ENCODE results near the gene PSRC1.
"Not testable (repeated sequence)": the region's sequence is repeated elsewhere in the genome, so short reads cannot be mapped to it uniquely, and the experiment has no call there.

Gene PSRC1

DNA sequence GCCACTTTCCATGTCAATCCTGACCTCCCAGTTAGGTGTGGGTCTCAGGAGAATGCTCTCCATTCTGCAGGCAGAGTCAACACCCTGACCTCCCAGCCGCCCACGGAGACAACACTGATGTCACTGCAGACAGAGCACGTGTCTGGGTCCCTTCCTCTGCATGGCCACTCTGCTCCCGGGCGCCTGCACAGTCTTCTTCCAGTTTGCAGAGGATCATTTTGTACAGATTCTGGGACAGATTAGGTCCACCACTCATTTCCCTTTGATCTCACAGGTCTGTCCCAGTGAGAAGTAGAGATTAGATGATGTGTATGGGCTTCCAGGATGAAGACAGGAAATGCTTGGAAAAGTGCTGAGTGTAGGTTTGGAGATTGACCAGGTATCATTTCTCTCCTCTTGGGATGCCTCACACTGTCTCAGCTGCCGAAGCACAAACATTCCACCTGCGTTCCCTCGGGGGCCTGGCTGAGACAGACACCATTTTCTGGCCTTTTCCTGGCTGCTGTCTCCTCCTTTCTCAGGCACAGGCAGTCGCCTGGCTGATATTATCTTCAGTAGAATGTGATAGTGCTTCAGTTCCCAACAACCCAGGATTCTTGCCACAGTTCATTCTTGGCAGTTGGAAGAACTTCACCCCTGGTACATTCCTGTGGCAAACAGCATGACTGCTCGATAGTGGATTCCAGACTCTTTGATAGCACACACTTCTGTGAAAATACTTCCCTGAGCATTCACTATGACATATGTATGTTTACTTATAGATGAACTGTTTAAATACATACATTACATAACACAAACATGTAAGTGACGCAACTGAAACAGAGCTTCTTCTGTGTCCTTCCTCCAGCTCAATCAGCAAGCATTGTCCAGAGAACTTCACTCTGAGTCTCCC lies 16.0 kb upstream of the PSRC1 start:
- DNase-seq (ENCODE audit: insufficient read length, low spot score) (no peak), FAIRE-seq (no peak)

DNA sequence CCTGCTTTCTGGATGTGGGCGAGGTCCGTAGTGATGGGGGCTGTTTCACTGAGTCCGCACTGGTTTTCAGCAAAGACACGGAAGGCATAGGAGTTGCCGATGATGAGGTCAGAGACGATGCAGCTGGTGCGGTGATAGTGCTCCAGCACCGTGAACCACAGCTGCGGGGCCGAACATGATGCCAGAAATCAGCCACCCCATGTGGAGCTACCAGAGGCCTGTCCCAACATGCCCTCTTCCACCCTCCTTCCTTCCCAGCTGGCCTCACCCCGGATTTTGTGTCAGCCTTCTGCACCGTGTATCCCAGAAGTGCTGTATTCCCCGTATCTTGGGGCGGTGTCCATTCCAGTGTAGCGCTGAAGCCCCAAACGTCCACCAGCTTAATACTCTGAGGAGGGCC lies 13.8 kb upstream of the PSRC1 start:
- DNase-seq (ENCODE audit: insufficient read length, low spot score) (no peak), FAIRE-seq (no peak)

DNA sequence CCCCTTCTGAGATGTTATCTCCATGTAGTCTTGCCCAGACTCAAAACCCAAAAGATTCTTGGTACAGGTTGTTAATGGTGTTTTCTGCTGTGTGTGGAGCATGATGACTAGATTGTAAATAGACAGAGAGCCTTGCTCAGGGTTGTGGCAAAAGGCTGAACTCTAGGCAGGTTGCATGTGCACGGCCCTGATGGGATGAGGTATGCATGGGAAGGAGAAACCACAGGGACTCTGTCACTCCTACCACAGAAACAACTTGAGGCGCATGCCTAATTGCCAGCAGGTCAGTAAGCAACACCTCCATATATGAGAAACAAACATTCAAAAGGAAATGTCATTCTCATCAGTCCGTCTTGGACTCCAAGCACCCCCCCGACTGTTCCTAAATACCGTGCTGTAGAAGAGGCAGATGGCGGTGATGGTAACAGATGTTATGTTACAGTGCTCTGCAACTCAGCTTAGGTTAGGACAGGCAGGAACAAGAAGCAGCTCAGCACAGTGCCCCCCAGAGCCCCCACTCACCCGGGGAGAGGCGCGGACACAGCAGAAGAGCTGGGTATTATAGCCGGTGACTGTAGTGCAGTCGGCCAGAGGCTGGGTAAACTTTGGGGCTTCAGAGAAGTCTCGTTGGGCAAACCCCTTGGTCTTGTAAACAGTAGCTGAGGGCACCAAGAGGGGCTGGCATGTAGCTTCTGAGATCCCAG lies 12.9 kb upstream of the PSRC1 start:
- FAIRE-seq, result no peak

DNA sequence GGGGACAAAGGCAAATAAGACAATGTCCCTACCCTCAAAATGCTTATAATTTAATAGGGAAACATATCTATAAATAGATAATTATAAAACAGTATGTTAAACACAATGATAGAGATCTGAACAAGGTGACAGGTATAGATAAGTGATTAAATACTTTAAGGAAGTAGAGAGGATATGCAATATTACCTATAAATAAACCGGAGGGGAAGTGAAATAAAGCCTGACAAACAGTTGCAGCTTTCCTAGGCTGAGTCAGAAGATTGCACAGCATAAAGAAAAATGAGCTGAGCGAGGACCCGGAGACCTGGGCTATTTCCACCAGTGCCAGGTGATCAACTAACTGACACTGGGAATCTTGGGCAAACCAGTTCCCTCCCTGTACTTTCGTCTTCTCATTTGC lies 11.5 kb upstream of the PSRC1 start:
- FAIRE-seq, result no peak

More for the DNA sequence above, 12.9 kb upstream of the PSRC1 start:
- DNase-seq (ENCODE audit: insufficient read length, low spot score), result no peak

GRCh38 chr1:109293026-109293425 lies 10.1 kb upstream of the PSRC1 start:
- DNase-seq (ENCODE audit: insufficient read length, low spot score) (no peak), FAIRE-seq (no peak)

More for the DNA sequence above, 11.5 kb upstream of the PSRC1 start:
- no peak for DNase-seq (ENCODE audit: insufficient read length, low spot score)

DNA sequence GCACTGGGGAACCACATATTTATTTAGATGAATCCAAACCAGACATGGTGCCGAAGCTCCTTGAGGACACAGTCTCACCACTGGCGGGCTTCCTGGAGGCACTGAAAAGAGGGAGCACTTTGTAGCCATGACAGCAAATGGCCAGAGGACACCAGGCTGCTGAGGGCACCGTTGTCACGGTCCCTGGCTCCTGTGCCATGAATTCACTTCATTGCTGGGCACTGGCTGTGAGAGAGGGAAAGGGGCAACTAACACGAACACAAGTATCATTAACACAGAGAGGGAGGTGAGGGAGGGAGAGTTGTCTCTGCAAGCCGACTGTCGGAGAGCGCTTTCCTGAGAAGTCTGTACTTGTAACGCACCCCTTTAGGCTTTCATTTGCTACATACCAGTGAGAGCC lies 9.4 kb upstream of the PSRC1 start:
- DNase-seq (ENCODE audit: insufficient read length, low spot score) (no peak), FAIRE-seq (no peak)

- no peak for DNase-seq (ENCODE audit: insufficient read length, low spot score)
These were observed 8.1 kb upstream of the PSRC1 start for GRCh38 chr1:109290998-109291397.

GRCh38 chr1:109290137-109290536 lies 7.2 kb upstream of the PSRC1 start:
- FAIRE-seq (no peak), DNase-seq (ENCODE audit: insufficient read length, low spot score) (no peak)

More at GRCh38 chr1:109290998-109291397, 8.1 kb upstream of the PSRC1 start:
- no peak for FAIRE-seq

- not testable (repeated sequence) for DNase-seq (ENCODE audit: insufficient read length, low spot score); FAIRE-seq
These were observed 3.8 kb upstream of the PSRC1 start for GRCh38 chr1:109286762-109287161.

DNA sequence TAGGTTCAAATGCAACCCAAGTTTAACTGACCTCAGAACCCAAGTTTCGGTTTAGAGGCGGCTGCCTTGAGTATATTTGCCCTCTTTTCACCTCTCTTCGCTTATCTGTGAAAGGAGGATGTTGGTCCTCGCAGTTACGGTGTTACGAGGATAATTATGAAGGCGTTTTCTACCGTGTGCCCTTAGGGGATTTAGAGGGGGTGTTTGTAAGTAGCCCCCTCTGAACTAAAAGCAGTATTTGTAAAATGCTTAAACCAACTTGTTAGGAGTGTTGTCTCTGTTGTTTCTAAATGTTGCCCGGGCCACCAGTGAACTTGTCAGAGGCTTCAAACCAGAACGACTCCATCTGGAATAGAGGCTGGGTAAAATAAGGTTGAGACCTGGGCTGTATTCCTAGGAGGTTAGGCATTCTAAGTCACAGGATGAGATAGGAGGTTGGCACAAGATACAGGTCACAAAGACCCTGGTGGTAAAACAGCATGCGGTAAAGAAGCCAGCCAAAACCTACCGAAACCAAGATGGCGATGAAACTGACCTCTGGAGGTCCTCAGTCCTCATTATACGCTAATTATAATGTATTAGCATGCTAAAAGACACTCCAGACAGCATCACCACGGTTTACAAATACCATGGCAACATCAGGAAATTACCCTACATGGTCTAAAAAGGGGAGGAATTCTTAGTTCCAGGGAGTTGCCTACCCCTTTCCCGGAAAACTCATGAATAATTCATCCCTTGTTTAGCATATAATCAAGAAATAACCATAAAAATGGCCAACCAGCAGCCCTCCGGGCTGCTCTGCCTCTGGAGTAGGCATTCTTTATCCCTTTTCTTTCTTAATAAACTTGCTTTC lies 1.0 kb upstream of the PSRC1 start:
- peak; percentile 48 for FAIRE-seq

DNA sequence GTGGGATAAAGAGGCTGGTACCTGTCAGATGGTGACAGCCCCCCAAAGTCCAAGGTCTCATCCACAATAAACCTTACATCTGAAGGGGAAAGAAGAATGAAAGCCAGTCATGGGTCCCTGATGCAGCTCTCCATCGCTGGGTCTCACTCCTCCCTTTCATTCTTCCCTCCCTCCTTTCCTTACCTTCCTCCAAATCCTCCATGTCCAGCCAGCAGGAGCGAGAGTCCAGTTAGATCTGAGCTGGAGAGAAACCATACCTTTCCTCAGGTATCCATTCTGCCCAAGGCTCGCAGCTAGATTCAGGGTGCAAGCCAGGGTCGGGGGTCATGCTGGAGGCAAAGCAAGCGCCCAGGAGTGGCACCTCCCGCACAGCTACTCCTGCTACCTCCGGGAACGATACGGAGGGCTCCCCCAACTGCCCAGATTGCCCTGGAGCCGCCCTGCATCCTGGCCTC lies 421 bp downstream of the PSRC1 start:
- DNase-seq (ENCODE audit: insufficient read length, low spot score) (no peak), FAIRE-seq (no peak)

More for the DNA sequence above, 1.0 kb upstream of the PSRC1 start:
- DNase-seq (ENCODE audit: insufficient read length, low spot score), result no peak

DNA sequence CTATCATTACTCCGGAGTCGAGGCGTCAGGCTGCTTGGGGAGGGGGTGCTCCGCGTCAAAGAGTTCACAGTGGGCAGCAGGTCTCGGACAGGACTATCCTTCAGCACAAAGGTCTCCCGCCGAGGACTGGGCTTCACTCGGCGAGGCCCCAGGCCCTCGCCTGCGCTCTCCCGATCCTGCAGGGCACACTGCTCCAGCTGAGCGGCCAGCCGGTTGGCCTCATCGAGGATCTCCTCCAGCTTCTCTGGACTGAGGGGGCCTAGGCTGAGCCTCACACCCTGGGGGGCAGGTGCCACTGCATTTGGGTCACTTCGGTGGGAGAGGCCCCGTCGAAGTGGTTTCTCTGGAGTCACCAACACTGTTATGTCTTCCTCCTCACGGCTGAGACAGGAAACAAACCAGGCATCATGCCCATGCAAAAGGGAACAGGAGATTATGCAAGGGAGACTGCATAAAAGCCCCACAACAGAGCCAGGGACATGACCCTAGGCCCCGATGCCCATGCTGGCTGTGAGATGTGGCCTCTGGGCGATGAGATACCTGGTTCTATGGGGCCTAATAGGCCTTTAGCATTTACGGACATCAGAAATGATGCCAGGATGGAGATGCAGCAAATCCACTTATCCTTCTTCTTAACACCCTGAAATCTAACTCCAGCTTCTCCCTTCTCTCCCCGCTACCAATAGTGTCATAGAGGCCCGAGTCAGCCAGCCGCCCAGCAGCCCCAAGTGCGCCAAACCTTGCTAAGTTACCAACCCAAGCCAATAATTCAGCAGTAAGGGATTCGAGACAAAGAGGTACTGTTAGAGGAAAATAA lies 1.1 kb downstream of the PSRC1 start:
- DNase-seq (ENCODE audit: insufficient read length, low spot score) (no peak), FAIRE-seq (no peak)

- DNase-seq (ENCODE audit: insufficient read length, low spot score), result no peak
- no peak for FAIRE-seq
These were observed 2.1 kb downstream of the PSRC1 start for GRCh38 chr1:109280862-109281261.

DNA sequence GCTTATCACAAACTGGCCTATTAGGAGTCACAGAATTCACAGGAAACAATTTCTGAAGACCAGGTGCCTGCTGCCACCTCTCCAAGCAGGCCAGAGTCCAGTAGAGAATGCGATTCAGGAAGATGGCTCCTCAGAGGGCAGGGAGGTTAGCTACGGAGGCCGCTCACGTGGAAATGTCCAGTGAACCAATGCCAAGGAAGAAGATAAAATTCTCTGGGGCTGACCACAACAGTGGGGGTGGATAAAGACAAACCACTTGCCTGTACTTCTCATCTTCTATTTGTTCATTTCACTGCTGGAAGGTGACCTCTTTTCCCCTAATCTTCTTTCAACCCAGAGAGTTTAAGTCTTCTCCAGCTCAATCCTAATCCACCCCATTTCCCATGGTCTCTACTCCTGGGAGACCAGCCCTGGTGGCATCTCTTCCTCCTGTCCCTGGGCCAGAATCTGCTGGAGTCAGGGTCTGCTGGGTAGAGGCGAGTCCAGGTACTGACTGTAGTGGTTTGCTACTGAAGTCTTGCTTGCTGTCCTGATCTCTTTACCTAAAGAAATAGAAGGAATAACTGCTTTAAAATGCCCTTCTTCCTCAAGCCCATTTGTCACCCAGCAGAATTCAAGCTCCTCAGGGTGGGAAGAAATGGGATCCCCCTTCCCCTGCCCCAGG lies 3.2 kb downstream of the PSRC1 start:
- DNase-seq (ENCODE audit: insufficient read length, low spot score) (no peak), FAIRE-seq (no peak)

DNA sequence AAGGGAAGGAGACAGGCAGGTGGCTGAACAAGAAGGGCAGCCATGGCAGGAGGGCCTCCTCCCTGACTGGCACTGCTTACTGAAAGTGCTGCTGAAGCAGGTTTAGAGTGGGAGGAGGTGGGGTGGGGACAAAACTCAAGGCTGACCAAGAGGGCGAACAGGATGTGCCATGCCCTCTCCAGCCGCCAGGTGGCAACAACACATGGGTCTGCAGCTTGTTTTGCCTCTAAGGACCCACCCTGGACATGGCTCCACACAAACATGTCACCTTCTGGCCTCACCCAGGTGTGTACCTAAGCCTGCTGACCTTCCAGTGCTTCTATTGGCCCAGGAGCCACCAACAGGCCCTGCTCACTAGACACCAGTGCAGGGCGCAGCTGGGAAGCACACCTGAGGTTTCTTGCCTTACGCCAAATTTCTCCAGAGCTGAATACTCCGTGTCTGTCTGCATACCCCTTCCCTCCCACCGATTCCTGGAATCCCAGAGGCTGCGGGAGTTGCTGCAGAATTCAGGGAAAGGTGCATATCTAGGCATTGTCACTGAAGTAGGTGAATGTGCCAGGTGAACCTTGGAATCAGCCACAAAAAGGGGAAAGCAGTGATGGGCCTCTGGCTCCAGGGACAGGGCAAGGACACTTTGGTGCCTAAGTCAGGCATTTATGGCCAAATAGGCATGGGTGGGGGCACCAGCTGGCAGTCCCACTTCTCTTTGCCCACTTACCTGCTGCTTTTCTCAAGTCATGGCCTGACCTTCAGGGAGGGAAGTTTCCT lies 5.3 kb downstream of the PSRC1 start:
- FAIRE-seq, result no peak
- DNase-seq (ENCODE audit: insufficient read length, low spot score), result peak; percentile 92

- FAIRE-seq, result no peak
- DNase-seq (ENCODE audit: insufficient read length, low spot score), result no peak
These were observed 7.1 kb downstream of the PSRC1 start for GRCh38 chr1:109275706-109276345.

- DNase-seq (ENCODE audit: insufficient read length, low spot score) (no peak), FAIRE-seq (no peak)
These were observed 8.1 kb downstream of the PSRC1 start for GRCh38 chr1:109274533-109275476.
